Esophagus squamous epithelium (tissue), 4 donors: ENCODE results near the gene STXBP3.

ENCODE experiments used
- POLR2A ChIP-seq, 4 donors: fragments of 450-650 bp; IDR thresholded peaks; one replicate each; pipeline ENCODE4 v1.6.1; 2017; ENCODE audit warnings: antibody characterized with exemption in 4 of 4, mild to moderate bottlenecking in 4 of 4, moderate library complexity in 3 of 4
- TF ChIP-seq, protein P1 (sequence below), 6 experiments: fragments of 450-650 bp in 4 of 6; fragments of 200-600 bp in 2 of 6; sonication (generic) in 2 of 6; IDR thresholded peaks; one replicate each; pipeline ENCODE4 v1.5.1; 2016 to 2019; ENCODE audit warnings: antibody characterized with exemption in 6 of 6, mild to moderate bottlenecking in 4 of 6, moderate library complexity in 4 of 6

DNA sequence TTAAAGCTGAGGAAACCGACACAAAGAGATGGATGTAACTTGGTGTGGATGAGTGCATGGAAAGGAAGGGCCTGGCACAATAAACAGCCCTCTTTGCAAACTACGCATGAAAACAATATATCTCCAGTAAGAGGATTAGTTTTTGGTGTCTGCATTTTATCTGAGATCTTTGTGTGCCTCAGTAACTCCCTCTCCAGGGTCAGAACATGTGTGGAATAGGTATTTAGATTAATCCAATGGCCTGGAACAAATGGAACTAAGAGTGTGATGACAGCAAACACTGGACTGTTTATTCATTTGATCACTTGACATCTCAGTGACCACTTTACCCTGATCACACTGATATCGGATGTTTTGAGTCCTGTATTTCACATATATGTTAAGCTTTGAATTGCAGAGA, 65.1 kb downstream of the STXBP3 start:
- TF ChIP-seq POLR2A (IDR thresholded peaks at IDR 0.05) = no peak
- TF ChIP-seq, protein P1, sequence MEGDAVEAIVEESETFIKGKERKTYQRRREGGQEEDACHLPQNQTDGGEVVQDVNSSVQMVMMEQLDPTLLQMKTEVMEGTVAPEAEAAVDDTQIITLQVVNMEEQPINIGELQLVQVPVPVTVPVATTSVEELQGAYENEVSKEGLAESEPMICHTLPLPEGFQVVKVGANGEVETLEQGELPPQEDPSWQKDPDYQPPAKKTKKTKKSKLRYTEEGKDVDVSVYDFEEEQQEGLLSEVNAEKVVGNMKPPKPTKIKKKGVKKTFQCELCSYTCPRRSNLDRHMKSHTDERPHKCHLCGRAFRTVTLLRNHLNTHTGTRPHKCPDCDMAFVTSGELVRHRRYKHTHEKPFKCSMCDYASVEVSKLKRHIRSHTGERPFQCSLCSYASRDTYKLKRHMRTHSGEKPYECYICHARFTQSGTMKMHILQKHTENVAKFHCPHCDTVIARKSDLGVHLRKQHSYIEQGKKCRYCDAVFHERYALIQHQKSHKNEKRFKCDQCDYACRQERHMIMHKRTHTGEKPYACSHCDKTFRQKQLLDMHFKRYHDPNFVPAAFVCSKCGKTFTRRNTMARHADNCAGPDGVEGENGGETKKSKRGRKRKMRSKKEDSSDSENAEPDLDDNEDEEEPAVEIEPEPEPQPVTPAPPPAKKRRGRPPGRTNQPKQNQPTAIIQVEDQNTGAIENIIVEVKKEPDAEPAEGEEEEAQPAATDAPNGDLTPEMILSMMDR (IDR thresholded peaks at IDR 0.05) = no peak
